GM19035 (cell line): ENCODE results near the gene CFAP43.
"Not testable (repeated sequence)": the region's sequence is repeated elsewhere in the genome, so short reads cannot be mapped to it uniquely, and the experiment has no call there.

Source experiments
- ATAC-seq: cut with Tn5 transposase; IDR thresholded peaks from one replicate; pipeline ENCODE4 v1.9.1; 2021; ENCODE audit not compliant: unreplicated experiment

Gene CFAP43

DNA sequence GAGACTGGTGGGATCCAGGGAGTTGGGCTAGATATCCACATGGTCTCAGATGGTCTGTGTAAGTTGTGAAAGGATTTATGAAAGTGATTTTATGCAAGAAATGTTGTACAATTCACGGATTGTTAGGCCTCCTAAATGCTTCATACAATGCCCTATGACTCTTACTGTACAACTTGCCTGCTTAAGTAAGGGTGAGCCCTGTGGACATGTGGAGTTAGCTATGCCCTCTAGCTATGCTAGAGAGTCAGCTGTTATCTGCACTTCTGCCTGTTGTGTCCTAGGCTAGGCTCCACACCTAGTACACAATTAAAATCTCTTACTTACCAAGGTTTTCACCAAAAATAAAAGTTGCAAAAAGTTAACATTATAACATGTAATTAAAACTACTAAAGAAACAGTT, 1.7 kb upstream of the CFAP43 start:
- ATAC-seq = no peak

DNA sequence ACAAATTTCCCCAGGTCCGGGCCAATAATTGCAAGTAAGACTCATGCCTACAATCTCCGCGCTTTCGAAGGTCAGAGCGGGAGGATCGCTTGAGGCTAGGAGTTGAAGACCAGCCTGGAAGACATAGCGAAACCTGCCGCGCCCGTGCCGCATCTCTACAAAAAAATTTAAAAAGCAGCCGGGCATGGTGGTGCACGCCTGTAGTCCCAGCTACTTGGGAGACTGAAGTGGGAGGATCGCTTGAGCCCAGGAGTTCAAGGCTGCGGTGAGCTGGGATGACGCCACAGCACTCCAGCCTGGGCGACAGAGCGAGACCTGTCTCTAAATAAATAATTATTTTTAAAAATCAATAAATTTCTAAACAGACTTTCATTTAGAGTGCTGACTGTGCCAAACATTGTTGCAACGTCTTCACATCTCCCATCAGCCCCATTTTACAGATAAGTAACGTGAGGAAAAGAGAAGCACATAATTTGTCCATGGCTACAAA, 494 bp upstream of the CFAP43 start:
- ATAC-seq = no peak

DNA sequence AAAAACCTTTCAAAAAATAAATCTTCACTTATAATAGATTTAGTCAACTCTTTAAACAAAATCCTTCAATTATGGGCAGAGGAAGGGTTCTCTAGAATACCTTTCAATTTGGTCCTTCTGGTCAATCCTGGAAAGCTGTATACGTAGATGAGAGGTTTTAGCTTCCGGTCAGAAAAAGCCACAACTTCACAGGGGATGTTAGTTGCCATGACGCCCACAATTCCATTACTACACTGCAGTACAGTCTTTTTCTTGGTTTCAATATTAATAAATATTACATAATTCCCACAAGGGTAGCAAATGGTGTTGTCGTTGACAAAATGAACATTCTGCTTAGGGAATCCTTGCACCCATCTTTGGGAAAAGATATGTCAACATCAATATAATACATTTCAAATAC, 1.7 kb downstream of the CFAP43 start:
- ATAC-seq = no peak

DNA sequence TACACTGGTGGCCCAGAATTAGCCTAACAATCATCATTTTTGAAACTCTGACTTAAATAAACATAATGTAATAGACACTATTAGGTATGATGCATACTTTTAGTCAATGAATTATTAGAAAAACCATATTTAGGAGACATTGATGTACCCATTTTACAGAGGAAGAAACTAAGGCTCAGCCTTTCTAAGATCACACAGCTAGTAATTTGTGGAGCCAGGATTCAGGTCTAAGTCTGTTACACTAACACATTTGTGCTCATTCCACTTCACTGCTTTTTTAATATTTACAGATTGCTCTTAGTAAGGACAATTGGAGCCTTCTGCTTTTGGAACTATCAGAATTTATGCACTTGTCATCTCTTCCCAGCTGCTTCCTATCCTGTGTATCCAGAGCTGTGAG, 8.9 kb downstream of the CFAP43 start:
- ATAC-seq = no peak

DNA sequence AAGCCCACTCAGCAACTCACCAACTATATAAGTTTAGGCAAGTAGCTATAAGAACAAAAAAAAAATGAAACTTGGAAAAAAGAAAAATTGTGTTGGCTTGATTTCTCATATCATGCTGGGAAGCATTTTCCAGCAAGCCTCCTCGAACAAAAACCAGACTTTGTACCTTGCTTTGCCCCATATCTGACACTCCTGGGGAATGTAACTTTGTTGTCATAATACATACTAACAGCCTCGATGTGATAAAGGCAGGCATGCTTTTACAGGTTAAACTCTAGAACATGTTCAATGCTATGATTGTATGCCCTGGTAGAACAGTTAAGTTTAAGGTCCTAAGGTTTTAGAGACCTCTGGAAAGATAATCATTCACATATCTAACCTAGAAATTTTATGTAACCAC, 11.6 kb downstream of the CFAP43 start:
- no peak for ATAC-seq

DNA sequence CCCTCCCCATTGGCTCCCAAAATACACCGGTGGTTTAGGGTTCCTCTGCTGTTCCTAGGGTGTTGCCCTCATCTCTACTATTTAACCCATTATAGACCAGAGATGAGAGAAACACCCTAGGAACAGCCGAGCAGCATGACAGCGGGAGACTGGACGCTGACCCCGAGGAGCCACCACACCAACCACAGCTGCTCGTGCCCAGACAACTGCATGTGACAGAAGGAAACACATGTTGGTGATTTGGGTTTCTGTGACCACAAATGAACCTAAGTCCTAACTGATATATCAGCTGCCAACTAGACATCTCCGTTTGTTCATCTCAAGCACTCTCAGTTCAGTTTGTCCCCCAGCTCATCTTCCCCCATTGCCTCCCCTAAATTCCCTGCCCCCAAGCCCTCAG, 13.4 kb downstream of the CFAP43 start:
- ATAC-seq = no peak

DNA sequence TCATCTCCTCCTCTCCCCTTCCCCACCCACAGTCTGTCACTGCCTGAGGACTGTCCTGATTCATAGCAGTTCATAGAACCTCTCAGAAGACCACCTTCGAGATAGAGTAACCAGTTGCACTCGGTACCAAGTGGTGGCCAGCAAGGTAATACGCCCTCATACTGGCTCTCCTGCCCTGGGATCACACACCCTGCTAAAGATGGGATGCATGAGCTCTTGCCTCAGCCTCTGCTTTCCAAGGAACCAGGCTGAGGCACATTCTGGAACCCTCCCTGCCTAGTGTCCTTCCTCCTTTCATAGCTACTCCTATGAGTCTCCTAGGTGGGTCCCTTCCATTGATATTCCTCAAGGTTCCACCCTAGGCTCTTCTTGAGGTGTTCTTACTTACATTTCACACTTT, 15.5 kb downstream of the CFAP43 start:
- no peak for ATAC-seq

DNA sequence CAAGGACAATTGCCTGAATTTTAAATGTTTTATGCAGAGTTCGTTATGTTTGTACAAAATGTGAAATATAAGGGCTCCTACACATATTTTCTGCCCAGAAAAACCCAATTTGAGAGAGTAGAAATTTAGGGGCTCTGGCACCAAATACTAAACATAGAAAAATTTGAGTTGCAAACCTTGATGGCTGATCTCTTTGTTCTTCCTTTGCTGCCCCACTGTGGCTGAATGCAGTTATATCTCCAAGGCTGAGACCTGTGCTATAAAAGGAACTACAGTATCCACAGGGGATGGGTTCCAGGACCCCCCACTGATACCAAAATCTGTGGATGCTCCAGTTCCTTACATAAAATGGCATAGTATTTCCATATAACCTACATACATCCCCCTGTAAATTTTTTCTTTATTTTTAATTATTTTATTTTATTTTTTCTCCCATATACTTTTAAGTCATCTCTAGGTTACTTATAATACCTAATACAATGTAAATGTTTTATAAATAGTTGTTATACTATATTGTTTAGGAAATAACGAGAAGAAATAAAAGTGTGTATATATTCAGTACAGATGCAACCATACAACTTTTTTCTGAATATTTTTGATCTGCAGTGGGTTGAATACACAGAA, 22.5 kb downstream of the CFAP43 start:
- no peak for ATAC-seq

DNA sequence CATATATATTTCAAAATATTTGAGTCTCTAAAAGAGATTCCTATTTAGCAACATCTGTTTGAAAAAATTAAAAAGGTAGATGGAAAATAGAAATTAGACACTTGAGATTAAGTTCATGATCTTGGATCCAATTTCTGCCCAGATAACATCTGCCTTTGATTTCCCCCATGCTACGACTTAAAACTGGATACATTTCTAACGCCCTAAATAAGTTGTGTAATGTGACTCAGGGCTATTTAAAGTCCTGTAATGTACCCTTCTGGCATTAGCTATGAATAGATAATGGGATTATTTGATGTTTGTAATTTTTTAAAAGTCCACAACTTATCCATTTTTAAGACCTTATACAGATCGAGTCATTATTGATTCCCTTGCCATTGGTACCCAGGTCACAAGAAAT, 23.4 kb downstream of the CFAP43 start:
- ATAC-seq = no peak

DNA sequence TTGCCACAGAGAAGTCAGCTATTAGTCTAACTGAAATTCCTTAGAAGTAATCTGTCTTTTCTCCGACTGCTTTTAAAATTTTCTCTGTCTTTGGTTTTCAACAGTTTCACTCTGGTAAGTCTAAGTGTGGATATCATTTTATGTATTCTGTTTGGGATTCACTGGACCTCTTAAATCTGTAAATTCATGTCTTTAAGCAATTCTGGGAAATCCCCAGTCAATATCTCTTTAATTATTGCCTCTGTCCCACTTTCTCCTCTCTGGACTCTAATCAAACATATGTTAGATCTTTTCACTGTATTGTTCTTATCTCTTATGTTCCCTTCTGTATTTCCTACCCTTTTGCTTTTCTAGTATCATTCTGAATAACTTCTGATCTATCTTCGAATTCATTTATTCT, 29.9 kb downstream of the CFAP43 start:
- no peak for ATAC-seq

DNA sequence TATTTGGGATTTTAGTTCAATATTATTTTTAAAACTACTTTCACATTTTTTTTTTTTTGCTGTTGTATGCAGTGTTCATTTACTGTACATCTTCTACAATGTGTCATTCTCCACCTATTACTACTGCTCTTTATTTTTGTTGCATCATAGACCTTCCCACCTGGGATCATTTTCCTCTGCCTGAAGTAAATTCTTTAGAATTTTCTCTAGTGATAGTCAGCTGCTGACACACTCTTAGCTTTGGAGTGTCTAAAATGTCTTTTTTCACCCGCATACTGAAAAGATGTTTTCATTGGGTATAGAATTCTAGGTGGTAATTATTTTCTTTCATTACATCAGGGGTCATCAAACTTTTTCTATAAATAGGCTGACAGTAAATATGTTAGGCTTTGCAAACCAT, 30.5 kb downstream of the CFAP43 start:
- no peak for ATAC-seq

DNA sequence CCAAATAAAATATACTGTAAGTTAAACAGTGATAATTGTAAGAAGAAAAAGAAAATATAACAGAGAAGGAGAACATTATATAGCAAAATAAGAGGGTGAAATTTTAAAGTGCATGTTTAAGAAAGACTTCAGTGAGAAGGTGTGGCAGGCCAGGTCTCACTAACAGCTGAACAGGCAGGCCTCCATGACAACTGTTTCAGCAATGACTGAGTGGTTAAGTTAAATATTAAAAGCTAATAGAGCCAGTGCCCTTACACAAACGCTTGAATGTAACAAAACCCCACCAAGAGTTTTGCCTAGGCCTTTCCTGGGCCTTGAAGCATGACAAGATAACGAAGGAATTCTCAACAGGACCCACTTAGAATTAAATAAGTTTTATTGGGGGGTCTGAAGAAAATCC, 32.6 kb downstream of the CFAP43 start:
- ATAC-seq = no peak

DNA sequence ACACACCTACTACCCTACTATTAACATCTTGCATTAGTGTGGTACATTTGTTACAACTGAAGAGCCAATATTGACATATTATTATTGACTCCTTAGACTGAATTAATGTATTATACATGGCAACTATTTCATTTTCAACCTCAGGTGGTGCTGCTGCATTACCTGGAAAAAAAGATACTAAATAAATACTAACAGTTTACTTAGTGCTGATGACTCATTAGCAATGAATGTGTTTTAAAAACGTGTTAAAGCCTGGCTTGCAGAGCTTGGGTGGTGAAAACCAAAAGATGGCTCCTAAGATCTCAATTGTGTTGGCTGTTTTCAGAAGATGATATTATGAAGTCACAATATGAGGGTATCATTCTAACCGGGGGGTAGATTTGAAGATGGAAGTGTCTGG, 34.8 kb downstream of the CFAP43 start:
- no peak for ATAC-seq

DNA sequence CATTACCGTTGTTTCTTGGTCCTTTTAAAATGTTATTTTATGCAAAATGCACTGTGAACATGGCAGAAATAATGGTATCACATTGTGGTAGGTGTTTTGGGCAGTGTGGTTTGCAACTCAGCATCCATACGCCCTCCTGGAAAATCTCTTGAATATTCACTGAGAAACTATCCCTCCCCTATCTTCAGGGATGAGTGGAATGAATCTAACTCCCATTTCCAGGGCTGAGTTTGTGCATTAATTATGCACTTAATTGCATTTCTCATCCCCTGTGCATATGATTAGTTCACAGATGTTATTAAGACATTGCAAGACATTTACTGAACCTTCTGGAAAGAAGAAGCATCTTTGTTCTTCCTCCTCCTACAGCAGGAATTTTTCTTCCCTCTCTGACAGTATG, 36.5 kb downstream of the CFAP43 start:
- no peak for ATAC-seq

DNA sequence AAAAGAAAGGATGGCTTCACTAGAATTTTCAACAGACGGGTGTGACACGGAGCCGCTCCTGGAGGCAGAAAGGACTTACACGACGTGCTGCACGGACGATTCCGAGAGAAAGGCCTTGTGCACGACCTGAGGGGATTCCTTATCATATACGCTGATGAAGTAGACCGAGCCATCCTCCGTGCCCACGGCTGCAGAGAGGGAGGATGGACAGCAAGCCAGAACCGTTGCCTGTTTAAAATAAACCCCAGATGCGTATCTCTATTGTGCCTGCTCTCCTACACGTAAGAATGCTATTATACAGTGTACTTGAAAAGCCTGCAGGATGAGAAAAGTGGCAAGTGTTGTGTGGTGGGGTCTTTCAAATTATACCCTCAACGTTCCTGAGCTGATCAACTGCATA, 38.4 kb downstream of the CFAP43 start:
- ATAC-seq = no peak

DNA sequence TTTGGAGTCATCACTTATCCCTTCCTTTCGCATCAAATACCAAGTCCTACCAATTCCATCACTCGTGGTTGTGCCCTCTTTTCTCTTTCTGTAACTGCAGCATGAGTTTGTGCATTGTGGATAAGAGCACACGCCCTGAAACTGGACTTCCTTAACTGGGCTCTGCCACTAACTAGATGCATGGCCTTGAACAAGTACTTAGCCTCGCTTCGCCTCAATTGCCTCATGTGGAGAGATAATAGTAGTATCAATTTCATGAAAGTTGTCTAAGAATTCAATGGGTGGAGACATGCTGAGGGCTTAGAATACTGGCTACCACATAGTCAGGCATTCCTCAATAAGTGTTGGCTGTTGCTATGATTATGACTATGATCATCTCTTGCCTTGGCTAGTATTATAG, 41.5 kb downstream of the CFAP43 start:
- no peak for ATAC-seq

DNA sequence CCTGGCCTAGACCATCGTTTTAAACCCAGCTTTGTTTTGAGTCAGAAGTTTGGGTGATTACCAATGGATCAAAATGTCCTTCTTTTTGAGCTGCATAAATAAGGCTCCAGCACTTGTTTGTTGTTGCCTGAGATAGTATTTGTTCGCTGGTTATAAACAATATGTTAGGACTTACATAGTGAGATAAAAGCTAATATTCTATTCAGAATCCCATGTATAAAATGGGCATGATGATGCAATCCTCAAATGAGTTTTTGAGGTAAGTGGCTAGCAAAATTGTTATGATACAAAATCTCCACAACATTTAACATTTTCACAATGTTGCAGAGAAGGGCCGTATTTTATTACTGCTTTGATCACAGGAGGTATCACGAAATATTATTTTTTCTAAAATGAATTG, 48.5 kb downstream of the CFAP43 start:
- no peak for ATAC-seq

DNA sequence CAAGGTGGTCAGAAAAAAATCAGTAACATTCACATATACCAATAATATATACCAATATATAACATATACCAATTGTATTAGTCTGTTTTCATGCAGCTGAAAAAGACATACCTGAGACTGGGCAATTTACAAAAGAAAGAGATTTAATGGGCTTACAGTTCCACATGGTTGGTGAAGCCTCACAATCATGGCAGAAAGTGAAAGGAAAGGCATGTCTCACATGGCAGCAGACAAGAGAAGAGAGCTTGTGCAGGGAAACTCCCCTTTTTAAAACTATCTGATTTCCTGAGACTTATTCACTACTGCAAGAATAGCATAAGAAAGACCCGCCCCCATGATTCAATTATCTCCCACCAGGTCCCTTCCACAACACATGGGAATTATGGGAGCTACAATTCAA, 58.0 kb downstream of the CFAP43 start:
- not testable (repeated sequence) for ATAC-seq

DNA sequence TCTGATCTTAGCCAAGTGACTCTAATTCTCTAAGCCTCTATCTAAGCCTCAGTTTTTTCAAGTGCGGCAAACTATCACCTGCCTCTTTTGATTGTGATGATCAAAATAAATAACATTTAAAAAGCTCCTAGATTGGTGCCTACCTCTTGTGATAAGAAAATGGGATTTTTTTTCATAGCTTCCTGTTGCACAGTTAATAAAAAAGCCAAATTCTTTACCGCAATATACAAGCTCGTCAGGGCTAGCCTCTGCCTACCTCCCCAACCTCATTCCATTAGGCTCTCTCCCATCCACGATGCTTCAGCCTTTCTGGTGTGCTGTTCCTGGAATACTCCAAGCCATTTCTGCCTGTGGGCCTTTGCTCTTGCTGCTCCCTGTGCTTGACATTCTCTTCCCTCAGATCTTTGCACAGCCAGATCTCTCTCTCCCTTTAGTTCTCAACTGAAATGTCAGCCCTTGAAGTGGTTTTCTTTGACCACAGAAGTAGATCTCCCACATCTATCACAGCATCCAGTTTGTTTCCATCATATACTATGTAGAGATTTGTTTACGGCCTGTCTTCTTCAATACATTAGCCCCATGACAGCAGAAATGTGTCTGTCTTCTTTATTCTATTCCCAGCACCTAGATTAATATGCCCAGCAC, 61.4 kb downstream of the CFAP43 start:
- no peak for ATAC-seq

DNA sequence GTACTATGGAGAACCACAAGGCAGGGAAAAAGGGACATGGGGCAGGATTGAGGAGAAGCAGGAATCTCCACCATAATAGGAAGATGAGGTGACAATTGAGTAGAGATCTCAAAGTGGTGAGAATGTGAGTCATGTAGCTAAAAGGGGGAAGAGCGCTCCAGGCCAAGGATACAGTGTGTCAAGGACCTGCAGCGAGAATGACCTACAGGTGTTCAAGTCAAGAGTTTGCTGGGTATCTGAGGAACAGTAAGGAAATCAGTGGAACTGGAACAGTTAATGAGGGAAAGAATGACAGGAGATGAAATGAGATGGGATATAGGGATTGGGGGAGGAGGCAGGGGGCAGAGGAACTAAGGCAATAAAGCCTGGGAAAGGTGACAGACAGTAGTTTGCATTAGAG, 76.6 kb downstream of the CFAP43 start:
- no peak for ATAC-seq

DNA sequence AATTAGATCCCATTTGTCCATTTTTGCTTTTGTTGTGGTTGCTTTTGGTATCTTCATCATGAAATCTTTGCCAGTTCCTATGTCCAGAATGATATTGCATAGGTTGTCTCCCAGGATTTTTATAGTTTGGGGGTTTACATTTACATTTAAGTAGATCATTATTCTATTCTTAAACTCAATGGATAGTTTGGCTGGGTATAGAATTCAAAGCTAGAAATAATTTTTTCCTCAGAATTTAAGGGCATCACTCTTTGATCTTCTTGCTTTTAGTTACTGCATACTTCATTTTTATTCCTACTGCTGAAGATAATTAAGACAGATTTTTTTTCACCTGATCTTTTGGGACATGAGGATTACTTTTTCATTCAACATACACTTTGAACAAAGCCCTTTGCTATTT, 80.4 kb downstream of the CFAP43 start:
- no peak for ATAC-seq

DNA sequence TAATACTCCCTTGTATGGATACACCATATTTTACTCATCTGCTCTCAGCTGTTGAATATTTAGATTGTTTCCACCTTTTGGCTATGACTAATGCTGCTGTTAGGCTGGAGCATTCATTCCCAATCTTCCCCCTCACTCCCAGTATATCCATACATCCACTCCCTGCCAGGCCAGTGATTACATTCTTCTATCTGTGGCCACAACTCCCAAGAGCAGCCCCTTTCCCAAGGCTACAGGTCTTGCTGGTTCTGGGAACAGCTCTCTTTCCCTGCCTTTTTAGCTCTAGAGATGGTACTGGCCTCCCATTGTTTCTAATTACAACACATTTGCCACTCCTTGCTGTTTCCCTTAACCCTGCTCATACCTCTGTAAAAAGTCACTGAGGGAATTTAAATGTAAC, 82.0 kb downstream of the CFAP43 start:
- ATAC-seq = no peak

DNA sequence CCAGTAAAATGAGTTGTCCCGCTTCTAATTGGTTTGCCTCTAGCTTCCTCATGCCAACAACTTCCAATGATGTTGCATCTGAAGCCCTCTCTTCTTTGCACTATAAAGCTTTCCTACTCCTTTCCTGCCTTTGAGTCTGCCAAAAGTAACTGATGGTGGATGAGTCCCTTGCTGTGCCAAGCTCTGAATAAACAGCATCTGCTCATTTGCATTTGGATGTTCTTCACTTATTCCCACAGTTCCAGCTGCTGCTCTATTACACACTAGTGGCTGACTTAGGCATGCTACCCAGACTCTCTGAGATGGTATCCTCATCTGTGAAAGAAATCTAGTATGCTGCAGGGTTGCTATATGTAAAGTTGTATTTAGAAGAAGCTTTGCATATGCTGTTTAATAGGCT, 85.3 kb downstream of the CFAP43 start:
- ATAC-seq = no peak
